AG04449 (cell line): ENCODE measurements around the gene GATA3.

Experiments
- CTCF ChIA-PET: fragments of 350-600 bp; formaldehyde crosslinking; extraction: SDS; loops from one replicate; lab custom pipeline; 2021; ENCODE audit warnings: antibody characterized with exemption; lab: Yijun Ruan, JAX
- POLR2A ChIA-PET: fragments of 400-600, 350-600 bp; formaldehyde crosslinking; extraction: SDS; loops from one replicate; lab custom pipeline; 2020; ENCODE audit warnings: antibody characterized with exemption, inconsistent platforms; lab: Yijun Ruan, JAX
- DNase-seq: peaks from one replicate; pipeline ENCODE4 v3.0.0-alpha.2; 2010; ENCODE audit warnings: low read depth, low spot score
- H3K4me3 ChIP-seq: 2 replicates; pipeline ENCODE4 v1.5.1; 2011; ENCODE audit warnings: low read depth, mild to moderate bottlenecking, control low read depth, low read length
- CTCF ChIP-seq: IDR thresholded peaks from one replicate; pipeline ENCODE4 v1.5.1; 2011; ENCODE audit warnings: mild to moderate bottlenecking, moderate library complexity, low read length, control low read depth, inconsistent platforms; ENCODE audit not compliant: insufficient read depth; ENCODE audit errors: missing control alignments

GATA3 gene

GRCh38 chr10:8037199-8037801 is 17.2 kb upstream of the GATA3 start:
- DNase-seq = no peak
- no peak for TF ChIP-seq CTCF
- no peak overlapping the region for H3K4me3 ChIP-seq
- POLR2A ChIA-PET = no interaction called here
- CTCF ChIA-PET = interaction anchor here (1.2 kb wide), 1 partner anchor 8 kb away, joined by 3 read pairs; no protein-coding TSS in a partner anchor

- DNase-seq = no peak
- ChIA-PET CTCF (no interaction called here), POLR2A (no interaction called here)
- no peak for TF ChIP-seq CTCF
- no peak overlapping the region for H3K4me3 ChIP-seq
These were observed 16.3 kb upstream of the GATA3 start for GRCh38 chr10:8037941-8038894.

- no peak for DNase-seq
- ChIA-PET CTCF (interaction anchor here (1.3 kb wide), 1 partner anchor 13 kb away, joined by 3 read pairs; no protein-coding TSS in a partner anchor), POLR2A (no interaction called here)
- no peak for TF ChIP-seq CTCF
- H3K4me3 ChIP-seq = no peak overlapping the region
These were observed 15.1 kb upstream of the GATA3 start for GRCh38 chr10:8039321-8039881.

GRCh38 chr10:8040651-8041050 is 13.8 kb upstream of the GATA3 start:
- ChIA-PET POLR2A (no interaction called here), CTCF (no interaction called here)
- H3K4me3 ChIP-seq = no peak overlapping the region

GRCh38 chr10:8041284-8041991 is 13.1 kb upstream of the GATA3 start:
- ChIA-PET CTCF (interaction anchor here (0.6 kb wide), 1 partner anchor 84 kb away, joined by 3 read pairs; no protein-coding TSS in a partner anchor), POLR2A (no interaction called here)

More at GRCh38 chr10:8040651-8041050, 13.8 kb upstream of the GATA3 start:
- TF ChIP-seq CTCF = no peak
- no peak for DNase-seq

More at GRCh38 chr10:8041284-8041991, 13.1 kb upstream of the GATA3 start:
- H3K4me3 ChIP-seq = no peak overlapping the region
- no peak for TF ChIP-seq CTCF
- DNase-seq = no peak
